HepG2 (cell line): ENCODE measurements around the gene RIN3. TPM values are rescaled to one million over a fixed set of nuclear protein-coding genes. Genes with fewer than 3 reads are reported as not detected.

Experiments used
- ATAC-seq: fragments of 200-7000 bp; cut with Tn5 transposase; 3 replicates; pipeline ENCODE4 v1.9.1; 2020; ENCODE audit warnings: mild to moderate bottlenecking, moderate library complexity
- BruUV-seq: library from RNA; stranded (reverse); fragments of 400-500 nt; replicated peaks from 2 replicates; lab custom pipeline; 2021; lab: Mats Ljungman, UMichigan
- CTCF ChIA-PET: fragments of 300-600 bp; formaldehyde crosslinking; extraction: SDS; loops from one replicate; lab custom pipeline; 2021; ENCODE audit warnings: low total read pairs, inconsistent platforms, low intra/inter-chr PET ratio; lab: Yijun Ruan, JAX
- POLR2A ChIA-PET: fragments of 350-600 bp; sonication (Branson Sonifier 250); formaldehyde crosslinking; loops from one replicate; lab custom pipeline; 2020; ENCODE audit warnings: antibody characterized with exemption, inconsistent platforms; lab: Yijun Ruan, JAX
- DNase-seq: peaks from one replicate; pipeline ENCODE4 v3.0.0-alpha.2; 2015; ENCODE audit warnings: low spot score
- FAIRE-seq: peaks from 3 replicates; lab custom pipeline; 2011; peaks lifted over from hg19 to GRCh38; lab: Jason Lieb, UNC
- H2AFZ ChIP-seq: one replicate; pipeline ENCODE4 v1.6.1; 2011; ENCODE audit warnings: low read length, inconsistent platforms
- H3K27ac ChIP-seq: fragments of 300-600 bp; 3 replicates; pipeline ENCODE4 v1.8.0; 2011; ENCODE audit warnings: mixed run types, mild to moderate bottlenecking, mixed read lengths, low read length, inconsistent platforms; ENCODE audit not compliant: insufficient read depth; ENCODE audit errors: extremely low read length
- H3K27me3 ChIP-seq, 2 experiments: fragments of 200-600 bp in 1 of 2; 2 replicates in 1 of 2; 3 replicates in 1 of 2; pipeline versions ENCODE4 v1.6.0 to v1.8.0; 2011; ENCODE audit warnings: low read length in 2 of 2, mild to moderate bottlenecking in 2 of 2, moderate library complexity in 2 of 2, inconsistent platforms in 1 of 2; ENCODE audit not compliant: insufficient read depth in 2 of 2, control insufficient read depth in 1 of 2
- H3K36me3 ChIP-seq, 2 experiments: fragments of 200-600 bp in 1 of 2; replicated peaks in 1 of 2; 2 replicates in 1 of 2; 3 replicates in 1 of 2; pipeline versions ENCODE4 v1.5.1 to v1.8.0; 2011; ENCODE audit warnings: low read length in 2 of 2, inconsistent platforms in 1 of 2; ENCODE audit not compliant: insufficient read depth in 2 of 2, control insufficient read depth in 1 of 2
- H3K4me1 ChIP-seq: 2 replicates; pipeline ENCODE4 v1.5.1; 2012; ENCODE audit warnings: low read length, inconsistent platforms; ENCODE audit not compliant: insufficient read depth
- H3K4me2 ChIP-seq: 2 replicates; pipeline ENCODE4 v1.6.0; 2011; ENCODE audit warnings: low read depth, low read length, inconsistent platforms
- H3K4me3 ChIP-seq, 3 experiments: fragments of 200-600 bp in 1 of 3; sonication (generic), shearing (Covaris generic) in 1 of 3; replicated peaks in 1 of 3; 2 replicates each; pipeline ENCODE4 v1.5.1; 2011 to 2016; ENCODE audit warnings: low read length in 3 of 3, inconsistent platforms in 2 of 3, low read depth in 2 of 3, mild to moderate bottlenecking in 2 of 3, control low read depth in 1 of 3, mixed read lengths in 1 of 3; ENCODE audit not compliant: insufficient read depth in 1 of 3
- H3K79me2 ChIP-seq: one replicate; pipeline ENCODE4 v1.6.1; 2011; ENCODE audit warnings: low read length, inconsistent platforms; ENCODE audit not compliant: insufficient read depth
- H3K9ac ChIP-seq: 2 replicates; pipeline ENCODE4 v1.6.0; 2011; ENCODE audit warnings: mild to moderate bottlenecking, low read depth, low read length, inconsistent platforms; ENCODE audit not compliant: insufficient read depth
- H3K9me3 ChIP-seq: 2 replicates; pipeline ENCODE4 v1.5.1; 2012; ENCODE audit warnings: mild to moderate bottlenecking, low read length
- H4K20me1 ChIP-seq: 2 replicates; pipeline ENCODE4 v1.6.0; 2011; ENCODE audit warnings: inconsistent platforms, mild to moderate bottlenecking, low read length, moderate library complexity; ENCODE audit not compliant: insufficient read depth
- AHDC1 ChIP-seq: sonication (generic); formaldehyde crosslinking; IDR thresholded peaks from 2 replicates; pipeline ENCODE4 v1.5.1; 2020; ENCODE audit warnings: mild to moderate bottlenecking, missing genetic modification reagents, borderline replicate concordance
- CC2D1A ChIP-seq: sonication (generic); formaldehyde crosslinking; IDR thresholded peaks from 2 replicates; pipeline ENCODE4 v1.8.1; 2023; ENCODE audit warnings: mild to moderate bottlenecking, missing genetic modification reagents
- DR1 ChIP-seq: sonication (generic); formaldehyde crosslinking; IDR thresholded peaks from 2 replicates; pipeline ENCODE4 v1.8.0; 2021; ENCODE audit warnings: mild to moderate bottlenecking, missing genetic modification reagents, inconsistent platforms
- MTA3 ChIP-seq: sonication (generic); formaldehyde crosslinking; IDR thresholded peaks from 2 replicates; pipeline ENCODE4 v1.4.0; 2020; ENCODE audit warnings: missing genetic modification reagents
- MXI1 ChIP-seq: IDR thresholded peaks from 3 replicates; pipeline ENCODE4 v1.6.1; 2012; ENCODE audit warnings: low read depth, low read length, inconsistent platforms, borderline replicate concordance
- NKX3-1 ChIP-seq: sonication (generic); formaldehyde crosslinking; IDR thresholded peaks from 2 replicates; pipeline ENCODE4 v1.5.0; 2020; ENCODE audit warnings: missing genetic modification reagents
- POGZ ChIP-seq: sonication (generic); formaldehyde crosslinking; IDR thresholded peaks from 2 replicates; pipeline ENCODE4 v1.4.0; 2020; ENCODE audit warnings: mild to moderate bottlenecking, missing genetic modification reagents
- PREB ChIP-seq: sonication (generic); formaldehyde crosslinking; IDR thresholded peaks from 2 replicates; pipeline ENCODE4 v1.4.0; 2020; ENCODE audit warnings: missing genetic modification reagents
- SPEN ChIP-seq: sonication (generic); formaldehyde crosslinking; IDR thresholded peaks from 2 replicates; pipeline ENCODE4 v1.5.1; 2020; ENCODE audit warnings: low read depth, mild to moderate bottlenecking, missing genetic modification reagents
- ZNF317 ChIP-seq: sonication (generic); formaldehyde crosslinking; IDR thresholded peaks from 2 replicates; pipeline ENCODE4 v1.5.0; 2020; ENCODE audit warnings: mild to moderate bottlenecking, missing genetic modification reagents
- ZNF430 ChIP-seq: sonication (generic); formaldehyde crosslinking; IDR thresholded peaks from 2 replicates; pipeline ENCODE4 v1.9.0; 2021; ENCODE audit warnings: mild to moderate bottlenecking, missing genetic modification reagents
- ZNF737 ChIP-seq: sonication (generic); formaldehyde crosslinking; IDR thresholded peaks from 2 replicates; pipeline ENCODE4 v1.5.0; 2020; ENCODE audit warnings: missing genetic modification reagents, mild to moderate bottlenecking, borderline replicate concordance
- WGBS: methylation state at CpG from one replicate; pipeline ENCODE4 v1.1.6; 2017; ENCODE audit warnings: low lambda C conversion rate; 5-methylcytosine and 5-hydroxymethylcytosine counted together
- in situ Hi-C: cut with HindIII; loops from 2 replicates; pipeline ENCODE4 v1.10.0; 2017; ENCODE audit warnings: low pct_unique_long_range_greater_than_20kb; ENCODE audit not compliant: extremely low pct_ligation_motif_present
- intact Hi-C: fragments of 100-400 bp; cut with micrococcal nuclease; formaldehyde crosslinking; loops from one replicate; pipeline ENCODE4 v1.10.0; 2022; ENCODE audit not compliant: unreplicated experiment
- polyA plus RNA-seq, 8 experiments: library from polyadenylated mRNA; depleted of rRNA in 3 of 8; stranded (reverse) in 7 of 8; unstranded in 1 of 8; fragments of >200 nt; fragmentation: Illumina TruSeq in 4 of 8; extraction: Trizol in 4 of 8; gene quantifications; 2 replicates each; pipeline versions ENCODE4 v1.2.1 to v1.2.3, GENCODE V29; 2011 to 2016; ENCODE audit warnings: low read depth in 4 of 8, missing spikeins in 1 of 8, mixed read lengths in 1 of 8; ENCODE audit not compliant: insufficient read depth in 1 of 8
- total RNA-seq, 5 experiments: library from RNA; depleted of rRNA; stranded (reverse); fragments of >200 nt; fragmentation: Illumina TruSeq; extraction: Trizol; gene quantifications; 2 replicates each; pipeline ENCODE4 v1.2.3, GENCODE V29; 2016; ENCODE audit warnings: low read depth in 1 of 5
- TF ChIP-seq, protein P1 (sequence below): sonication (generic); formaldehyde crosslinking; IDR thresholded peaks from 2 replicates; pipeline ENCODE4 v1.5.0; 2020; ENCODE audit warnings: mild to moderate bottlenecking, missing genetic modification reagents

Gene RIN3
- total and polyA plus RNA-seq, 2 of the 13 experiments (the other 11 are each of a cell fraction or from before 2014, with no cell fraction given) = 2.3 to 3.6 TPM

- TF ChIP-seq, protein P1, sequence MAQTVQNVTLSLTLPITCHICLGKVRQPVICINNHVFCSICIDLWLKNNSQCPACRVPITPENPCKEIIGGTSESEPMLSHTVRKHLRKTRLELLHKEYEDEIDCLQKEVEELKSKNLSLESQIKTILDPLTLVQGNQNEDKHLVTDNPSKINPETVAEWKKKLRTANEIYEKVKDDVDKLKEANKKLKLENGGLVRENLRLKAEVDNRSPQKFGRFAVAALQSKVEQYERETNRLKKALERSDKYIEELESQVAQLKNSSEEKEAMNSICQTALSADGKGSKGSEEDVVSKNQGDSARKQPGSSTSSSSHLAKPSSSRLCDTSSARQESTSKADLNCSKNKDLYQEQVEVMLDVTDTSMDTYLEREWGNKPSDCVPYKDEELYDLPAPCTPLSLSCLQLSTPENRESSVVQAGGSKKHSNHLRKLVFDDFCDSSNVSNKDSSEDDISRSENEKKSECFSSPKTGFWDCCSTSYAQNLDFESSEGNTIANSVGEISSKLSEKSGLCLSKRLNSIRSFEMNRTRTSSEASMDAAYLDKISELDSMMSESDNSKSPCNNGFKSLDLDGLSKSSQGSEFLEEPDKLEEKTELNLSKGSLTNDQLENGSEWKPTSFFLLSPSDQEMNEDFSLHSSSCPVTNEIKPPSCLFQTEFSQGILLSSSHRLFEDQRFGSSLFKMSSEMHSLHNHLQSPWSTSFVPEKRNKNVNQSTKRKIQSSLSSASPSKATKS (CRISPR knock-in tag) = no peak
- TF ChIP-seq SPEN (CRISPR knock-in tag) (no peak), DR1 (no peak), PREB (CRISPR knock-in tag) (no peak)
These were observed 776 bp upstream of the RIN3 start (continued) for GRCh38 chr14:92512807-92513203.

DNA sequence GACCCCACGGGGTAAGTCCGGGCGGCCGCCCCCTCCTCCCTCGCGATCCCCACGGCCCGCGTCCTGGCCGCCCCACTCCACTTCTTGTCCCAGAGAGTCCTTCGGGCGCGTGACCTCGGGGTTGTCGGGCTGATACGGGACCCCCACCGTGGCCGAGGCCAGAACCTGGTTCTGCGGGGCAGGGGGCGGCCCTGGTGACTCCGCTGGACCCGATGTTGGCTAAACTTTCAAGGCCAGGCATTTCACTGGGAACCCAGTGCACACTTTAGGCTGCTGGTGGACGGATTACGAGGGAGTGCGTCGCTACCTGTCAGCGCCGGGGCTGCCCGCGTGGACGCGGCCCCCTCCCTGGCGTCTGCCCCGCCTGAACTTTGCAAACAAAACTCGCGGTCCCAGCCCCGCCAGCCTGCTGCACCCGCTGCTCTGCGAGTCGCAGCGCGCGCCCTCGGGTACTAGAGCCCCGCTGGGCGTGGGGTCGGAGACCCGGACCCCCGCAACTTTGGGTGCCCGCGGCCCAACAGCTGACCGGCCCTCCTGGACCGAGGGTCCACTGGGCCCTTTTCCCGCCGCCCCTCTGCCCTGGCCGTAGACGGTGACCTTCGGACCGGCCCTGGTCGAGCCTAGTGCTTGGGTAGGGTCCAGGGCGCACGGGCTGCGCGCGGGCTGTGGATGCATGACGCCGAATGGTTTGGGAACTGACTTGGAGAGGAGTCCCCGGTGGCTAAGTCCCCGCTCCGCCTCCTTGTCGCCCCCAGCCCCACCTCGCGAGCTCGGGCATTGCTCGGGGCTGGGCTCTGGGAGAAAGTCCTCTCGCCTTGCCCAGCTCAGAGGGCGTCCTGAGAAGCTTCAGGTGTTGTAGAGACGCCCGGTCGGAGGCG is 624 bp downstream of the RIN3 start:
- Histone ChIP-seq H3K4me1 (peaks cover 41% of the 10 kb centered on the region), H4K20me1 (no peaks in the 10 kb centered on the region), H2AFZ (no peak overlapping the region), H3K4me3 (peak overlapping the region; percentile 74 to 87 (median 82)), H3K9ac (peak overlapping the region; percentile 95), H3K36me3 (no peaks in the 10 kb centered on the region), H3K9me3 (no peaks in the 10 kb centered on the region), H3K27ac (peak overlapping the region; percentile 79), H3K79me2 (peaks cover 21% of the 10 kb centered on the region), H3K4me2 (peak overlapping the region; percentile 92), H3K27me3 (no peaks in the 10 kb centered on the region; a peak in 1 of 5 replicates)
- FAIRE-seq = no peak
- intact Hi-C loops = loop anchor here (5.0 kb wide), 1 partner anchor 42 kb away; no protein-coding TSS in a partner anchor
- no CpG with 5 or more reads among the region's 81 CpGs for WGBS
- ATAC-seq = peak; percentile 81
- in situ Hi-C loops = no loop called here
- CTCF ChIA-PET = no interaction called here
- DNase-seq = peak; percentile 36
- BruUV-seq = no TSS peak
- POLR2A ChIA-PET = no interaction called here
- peak; percentile 26; the same call in 1 of the 2 replicates for TF ChIP-seq AHDC1
- TF ChIP-seq NKX3-1 (CRISPR knock-in tag) = 0 out of 2 replicates have a peak, but pooled peaks have one; percentile 68
- 0 out of 2 replicates have a peak, but pooled peaks have one; percentile 26 for TF ChIP-seq ZNF737 (CRISPR knock-in tag)
- no peak for TF ChIP-seq MTA3 (CRISPR knock-in tag)
- TF ChIP-seq ZNF317 (CRISPR knock-in tag) = no peak
- no peak for TF ChIP-seq CC2D1A (CRISPR knock-in tag)
- peak; percentile 8; the same call in 1 of the 3 replicates for TF ChIP-seq MXI1
- TF ChIP-seq POGZ (CRISPR knock-in tag) = peak; percentile 80
- TF ChIP-seq ZNF430 (CRISPR knock-in tag) = peak; percentile 79
